Natural killer cell treated with Interleukin-12 subunit alpha and Interleukin-12 subunit beta and Interleukin-15 and Interleukin-18, amount 100 ng/mL, for 72 hours (primary cell): ENCODE results near the gene LARGE1. TPM values are rescaled to one million over a fixed set of nuclear protein-coding genes. Genes with fewer than 3 reads are reported as not detected.
A peak's percentile ranks its signal among the peaks of the same experiment; 100 is the strongest.

Experiments
- ATAC-seq, 2 donors: fragments of 150-1000 bp; cut with Tn5 transposase in 1 of 2; sonication (Bioruptor Pico), chemical (Tn5 transposase) in 1 of 2; 2 replicates each; pipeline ENCODE4 v1.10.0; 2021
- DNase-seq: peaks from one replicate; pipeline ENCODE4 v3.0.0; 2022; ENCODE audit warnings: low spot score
- H3K27ac Mint-ChIP-seq, 2 donors: 1 replicate in 1 of 2; 2 replicates in 1 of 2; pipeline ENCODE4 v1.8.0; 2022; ENCODE audit warnings: mixed read lengths in 2 of 2, mild to moderate bottlenecking in 1 of 2, moderate library complexity in 1 of 2
- H3K27me3 Mint-ChIP-seq, 2 donors: 1 replicate in 1 of 2; 2 replicates in 1 of 2; pipeline ENCODE4 v1.8.0; 2022; ENCODE audit warnings: mixed read lengths in 2 of 2
- H3K36me3 Mint-ChIP-seq: one replicate; pipeline ENCODE4 v1.8.0; 2022; ENCODE audit warnings: mixed read lengths
- H3K4me1 Mint-ChIP-seq, 2 donors: 1 replicate in 1 of 2; 2 replicates in 1 of 2; pipeline ENCODE4 v1.8.0; 2022; ENCODE audit warnings: low read depth in 2 of 2, mixed read lengths in 2 of 2, mild to moderate bottlenecking in 1 of 2
- H3K4me3 Mint-ChIP-seq: one replicate; pipeline ENCODE4 v1.8.0; 2022; ENCODE audit warnings: mixed read lengths
- H3K9me3 Mint-ChIP-seq: 2 replicates; pipeline ENCODE4 v1.8.0; 2022; ENCODE audit warnings: mixed read lengths
- total RNA-seq, 2 donors: library from RNA; stranded (reverse); gene quantifications; one replicate each; pipeline ENCODE4 v1.2.3, GENCODE V29; 2022

Gene LARGE1
- total RNA-seq, 2 donors from 2014 or later: 6.9 to 9.0 TPM

GRCh38 chr22:33906475-33906874 lies 13.8 kb downstream of the LARGE1 start:
- no peaks in the 10 kb centered on the region for H3K4me1 Mint-ChIP-seq
- no peaks in the 10 kb centered on the region for H3K9me3 Mint-ChIP-seq
- H3K36me3 Mint-ChIP-seq: no peaks in the 10 kb centered on the region
- ATAC-seq: no peak
- no peak overlapping the region for H3K27ac Mint-ChIP-seq
- no peak overlapping the region for H3K4me3 Mint-ChIP-seq
- peaks cover 0 to 2% of the 10 kb centered on the region in 2 donors for H3K27me3 Mint-ChIP-seq
- no peak for DNase-seq

- DNase-seq: no peak
- Mint-ChIP-seq H3K4me1 (no peaks in the 10 kb centered on the region), H3K4me3 (no peak overlapping the region), H3K27me3 (no peaks in the 10 kb centered on the region), H3K27ac (no peak overlapping the region), H3K36me3 (no peaks in the 10 kb centered on the region), H3K9me3 (no peaks in the 10 kb centered on the region)
- ATAC-seq: no peak
Measured at GRCh38 chr22:33903012-33903411, 17.3 kb downstream of the LARGE1 start.

GRCh38 chr22:33902073-33902472 lies 18.2 kb downstream of the LARGE1 start:
- no peaks in the 10 kb centered on the region for H3K9me3 Mint-ChIP-seq
- H3K27ac Mint-ChIP-seq: no peak overlapping the region
- no peaks in the 10 kb centered on the region for H3K27me3 Mint-ChIP-seq
- no peaks in the 10 kb centered on the region for H3K36me3 Mint-ChIP-seq
- H3K4me3 Mint-ChIP-seq: no peak overlapping the region
- DNase-seq: no peak
- no peak for ATAC-seq
- H3K4me1 Mint-ChIP-seq: no peaks in the 10 kb centered on the region

DNA sequence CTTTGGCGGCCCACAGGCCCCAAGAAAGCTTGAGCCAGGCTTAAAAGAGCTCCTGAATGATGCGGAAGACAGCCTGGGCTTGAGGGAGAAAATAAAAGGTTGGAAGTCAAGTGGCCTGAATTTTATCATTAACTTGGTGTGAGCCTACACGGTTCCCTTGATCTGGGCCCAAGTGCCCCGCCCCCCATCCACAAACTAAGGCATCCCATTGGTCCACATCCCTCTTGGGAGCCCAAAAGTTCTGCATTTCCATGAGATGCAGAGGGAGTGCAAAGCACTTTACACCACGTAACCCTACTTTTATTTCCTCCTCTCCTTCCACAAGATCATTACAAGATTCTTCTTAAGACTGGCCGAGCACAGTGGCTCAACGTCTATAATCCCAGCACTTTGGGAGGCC lies 22.2 kb downstream of the LARGE1 start:
- H3K4me1 Mint-ChIP-seq: no peaks in the 10 kb centered on the region

DNA sequence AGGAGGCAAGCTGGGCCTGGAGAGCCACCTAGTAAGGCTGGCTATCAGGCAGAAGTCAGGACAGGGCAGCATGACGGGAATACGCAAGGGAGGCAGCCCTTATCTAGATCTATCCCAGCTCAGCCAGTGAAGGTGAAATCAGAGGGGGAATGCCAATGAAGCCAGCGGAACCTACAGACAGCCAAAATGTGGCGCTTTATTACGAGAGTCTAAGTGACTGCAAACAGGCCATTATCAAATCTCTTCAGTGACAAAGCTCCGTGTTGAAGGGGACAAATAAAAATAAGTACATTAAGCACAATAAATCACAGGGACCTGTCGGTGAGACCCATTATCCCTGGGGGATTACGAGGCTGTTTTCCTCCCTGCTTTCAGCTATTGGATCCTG lies 22.8 kb downstream of the LARGE1 start:
- Mint-ChIP-seq H3K27ac (no peak overlapping the region), H3K27me3 (peaks cover 0 to 2% of the 10 kb centered on the region in 2 donors), H3K36me3 (no peaks in the 10 kb centered on the region), H3K4me3 (peak overlapping the region; percentile 12), H3K4me1 (no peaks in the 10 kb centered on the region), H3K9me3 (no peaks in the 10 kb centered on the region)
- DNase-seq (no peak), ATAC-seq (no peak)

More for the DNA sequence above, 22.2 kb downstream of the LARGE1 start:
- DNase-seq (no peak), ATAC-seq (no peak)
- no peak overlapping the region for H3K4me3 Mint-ChIP-seq
- H3K27me3 Mint-ChIP-seq: peaks cover 0 to 2% of the 10 kb centered on the region in 2 donors
- no peak overlapping the region for H3K27ac Mint-ChIP-seq
- H3K9me3 Mint-ChIP-seq: no peaks in the 10 kb centered on the region
- H3K36me3 Mint-ChIP-seq: no peaks in the 10 kb centered on the region

GRCh38 chr22:33896575-33897447 lies 23.5 kb downstream of the LARGE1 start:
- Mint-ChIP-seq H3K4me1 (peaks cover 0 to 6% of the 10 kb centered on the region in 2 donors), H3K27me3 (peaks cover 0 to 2% of the 10 kb centered on the region in 2 donors), H3K36me3 (no peaks in the 10 kb centered on the region), H3K27ac (no peak overlapping the region), H3K4me3 (peak overlapping the region; percentile 12), H3K9me3 (no peaks in the 10 kb centered on the region)
- no peak for ATAC-seq
- DNase-seq: no peak

DNA sequence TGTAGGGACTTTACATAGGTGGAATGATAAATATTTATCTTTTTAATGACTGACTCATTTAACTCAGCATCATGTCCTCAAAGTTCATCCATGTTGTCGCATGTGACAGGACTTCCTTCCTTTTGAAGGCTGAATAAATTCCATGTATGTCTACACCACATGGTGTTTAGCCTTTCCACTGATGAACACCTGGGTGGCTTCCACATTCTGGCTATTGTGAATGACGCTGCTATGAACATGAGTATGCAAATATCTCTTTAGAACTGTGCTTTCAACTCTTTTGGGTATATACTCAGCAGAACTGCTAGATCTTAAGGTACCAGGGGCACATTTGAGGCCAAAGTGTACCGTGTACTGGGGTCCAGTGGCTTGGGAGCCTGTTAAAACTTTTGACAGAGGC lies 24.1 kb downstream of the LARGE1 start:
- Mint-ChIP-seq H3K36me3 (no peaks in the 10 kb centered on the region), H3K4me1 (peaks cover 0 to 8% of the 10 kb centered on the region in 2 donors), H3K9me3 (no peaks in the 10 kb centered on the region), H3K4me3 (no peak overlapping the region), H3K27ac (no peak overlapping the region), H3K27me3 (peaks cover 0 to 2% of the 10 kb centered on the region in 2 donors)
- ATAC-seq (no peak), DNase-seq (no peak)

DNA sequence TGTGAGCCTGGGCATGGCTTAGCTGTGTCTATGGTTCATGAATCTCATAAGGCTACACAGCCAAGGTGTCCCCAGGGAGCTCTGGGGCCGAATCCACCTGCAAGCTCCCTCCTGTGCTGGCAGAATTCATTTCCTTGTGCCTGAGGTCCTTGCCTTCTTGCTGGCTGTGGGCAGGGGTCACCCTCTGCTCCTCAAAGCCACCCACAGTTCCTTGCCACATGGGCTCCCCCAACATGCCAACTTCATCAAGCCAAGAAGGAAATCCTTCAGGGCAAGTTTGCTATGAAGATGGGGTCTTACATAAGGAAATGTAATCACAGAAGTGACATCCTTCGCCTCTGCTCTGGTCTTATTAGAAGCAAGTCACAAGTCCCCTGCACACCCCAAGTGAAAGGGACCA lies 24.8 kb downstream of the LARGE1 start:
- no peak overlapping the region for H3K4me3 Mint-ChIP-seq
- H3K27me3 Mint-ChIP-seq: peaks cover 0 to 2% of the 10 kb centered on the region in 2 donors
- H3K36me3 Mint-ChIP-seq: no peaks in the 10 kb centered on the region

GRCh38 chr22:33894515-33894914 lies 25.8 kb downstream of the LARGE1 start:
- ATAC-seq: no peak
- Mint-ChIP-seq H3K27me3 (peaks cover 0 to 2% of the 10 kb centered on the region in 2 donors), H3K4me1 (peaks cover under 1 to 12% of the 10 kb centered on the region in 2 donors), H3K36me3 (no peaks in the 10 kb centered on the region), H3K4me3 (no peak overlapping the region), H3K9me3 (no peaks in the 10 kb centered on the region), H3K27ac (no peak overlapping the region)
- DNase-seq: no peak

More for the DNA sequence above, 24.8 kb downstream of the LARGE1 start:
- no peaks in the 10 kb centered on the region for H3K9me3 Mint-ChIP-seq
- DNase-seq (no peak), ATAC-seq (no peak)
- peaks cover 0 to 8% of the 10 kb centered on the region in 2 donors for H3K4me1 Mint-ChIP-seq
- no peak overlapping the region for H3K27ac Mint-ChIP-seq

GRCh38 chr22:33894036-33894435 lies 26.2 kb downstream of the LARGE1 start:
- H3K36me3 Mint-ChIP-seq: no peaks in the 10 kb centered on the region
- no peak overlapping the region for H3K27ac Mint-ChIP-seq
- DNase-seq (no peak), ATAC-seq (no peak)
- peaks cover 3 to 17% of the 10 kb centered on the region in 2 donors for H3K4me1 Mint-ChIP-seq
- peaks cover 0 to 2% of the 10 kb centered on the region in 2 donors for H3K27me3 Mint-ChIP-seq
- no peak overlapping the region for H3K4me3 Mint-ChIP-seq
- H3K9me3 Mint-ChIP-seq: no peaks in the 10 kb centered on the region

DNA sequence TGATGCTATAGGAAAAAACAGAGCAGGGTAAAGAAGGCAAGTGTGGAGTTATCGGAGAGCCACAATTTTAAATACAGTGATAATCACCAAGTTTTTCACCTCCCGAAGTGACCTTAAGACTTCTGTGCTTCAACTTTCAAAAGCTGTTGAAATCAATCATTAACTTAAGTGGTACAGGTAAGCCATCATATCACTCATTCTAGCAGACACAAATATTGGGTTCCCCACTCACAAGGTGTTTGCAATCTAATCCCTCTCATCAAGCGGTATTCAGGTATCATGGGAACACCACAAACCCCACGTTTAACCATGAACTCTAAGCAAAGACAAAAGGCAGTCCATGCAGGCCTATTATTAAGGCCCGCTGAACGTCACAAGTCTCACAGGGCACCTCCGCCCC lies 26.8 kb downstream of the LARGE1 start:
- Mint-ChIP-seq H3K4me1 (peaks cover 3 to 20% of the 10 kb centered on the region in 2 donors), H3K4me3 (no peak overlapping the region), H3K27ac (no peak overlapping the region), H3K36me3 (no peaks in the 10 kb centered on the region), H3K27me3 (peaks cover 0 to 2% of the 10 kb centered on the region in 2 donors), H3K9me3 (no peaks in the 10 kb centered on the region)
- no peak for ATAC-seq
- DNase-seq: no peak

DNA sequence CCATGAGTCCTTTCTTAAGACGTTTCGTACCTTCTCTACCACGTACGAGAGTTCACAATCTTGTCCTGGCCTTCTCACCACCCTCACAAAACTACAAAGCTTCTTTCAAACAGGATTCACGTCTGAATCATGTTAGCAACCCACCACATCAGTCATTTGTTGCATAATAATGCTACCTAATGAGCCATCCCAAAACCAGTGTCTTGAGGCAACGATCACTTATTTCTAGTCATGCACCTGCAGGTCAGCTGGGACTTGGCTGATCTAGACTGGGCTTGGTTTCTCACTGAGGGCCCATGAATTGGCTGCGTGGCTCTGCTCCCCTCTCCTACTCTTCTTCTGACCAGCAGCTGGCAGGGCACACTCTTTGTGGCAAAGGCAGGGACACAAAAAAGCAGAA lies 28.3 kb downstream of the LARGE1 start:
- Mint-ChIP-seq H3K36me3 (no peaks in the 10 kb centered on the region), H3K27ac (no peak overlapping the region), H3K4me1 (peaks cover 3 to 20% of the 10 kb centered on the region in 2 donors), H3K27me3 (peaks cover 0 to 2% of the 10 kb centered on the region in 2 donors), H3K4me3 (no peak overlapping the region), H3K9me3 (no peaks in the 10 kb centered on the region)
- no peak for ATAC-seq
- no peak for DNase-seq

- Mint-ChIP-seq H3K36me3 (no peaks in the 10 kb centered on the region), H3K27ac (no peak overlapping the region), H3K27me3 (peaks cover 0 to 2% of the 10 kb centered on the region in 2 donors), H3K4me3 (no peak overlapping the region), H3K4me1 (peaks cover 3 to 20% of the 10 kb centered on the region in 2 donors), H3K9me3 (no peaks in the 10 kb centered on the region)
- no peak for DNase-seq
- no peak for ATAC-seq
Measured at GRCh38 chr22:33891455-33891854, 28.8 kb downstream of the LARGE1 start.

DNA sequence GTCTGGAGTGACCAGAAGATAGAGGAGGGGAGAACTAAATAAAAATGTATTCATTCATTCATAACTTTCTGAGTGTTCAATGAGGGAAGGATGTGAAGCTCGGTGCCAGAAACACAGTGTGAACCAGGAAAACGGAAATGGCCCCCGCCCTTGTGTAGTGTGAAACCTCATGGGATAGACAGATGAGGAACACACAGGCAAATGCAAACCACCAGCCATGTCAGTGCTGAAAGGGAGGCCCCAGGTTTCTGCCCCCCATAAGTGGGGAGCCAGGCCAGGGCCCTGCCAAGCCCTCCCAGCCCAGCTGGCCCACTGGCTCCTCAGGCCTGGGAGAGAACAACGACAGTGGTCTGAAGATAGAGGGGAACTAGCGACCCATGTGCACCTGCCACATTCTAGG lies 30.5 kb downstream of the LARGE1 start:
- DNase-seq (no peak), ATAC-seq (no peak)
- Mint-ChIP-seq H3K4me3 (peak overlapping the region; percentile 13), H3K4me1 (peaks cover 3 to 20% of the 10 kb centered on the region in 2 donors), H3K27me3 (no peaks in the 10 kb centered on the region), H3K9me3 (no peaks in the 10 kb centered on the region), H3K27ac (no peak overlapping the region), H3K36me3 (no peaks in the 10 kb centered on the region)
